Measurements from ENCODE around the gene CAMSAP3.
"Not testable (repeated sequence)": the region's sequence is repeated elsewhere in the genome, so short reads cannot be mapped to it uniquely, and the experiment has no call there.

The CAMSAP3 gene

DNA sequence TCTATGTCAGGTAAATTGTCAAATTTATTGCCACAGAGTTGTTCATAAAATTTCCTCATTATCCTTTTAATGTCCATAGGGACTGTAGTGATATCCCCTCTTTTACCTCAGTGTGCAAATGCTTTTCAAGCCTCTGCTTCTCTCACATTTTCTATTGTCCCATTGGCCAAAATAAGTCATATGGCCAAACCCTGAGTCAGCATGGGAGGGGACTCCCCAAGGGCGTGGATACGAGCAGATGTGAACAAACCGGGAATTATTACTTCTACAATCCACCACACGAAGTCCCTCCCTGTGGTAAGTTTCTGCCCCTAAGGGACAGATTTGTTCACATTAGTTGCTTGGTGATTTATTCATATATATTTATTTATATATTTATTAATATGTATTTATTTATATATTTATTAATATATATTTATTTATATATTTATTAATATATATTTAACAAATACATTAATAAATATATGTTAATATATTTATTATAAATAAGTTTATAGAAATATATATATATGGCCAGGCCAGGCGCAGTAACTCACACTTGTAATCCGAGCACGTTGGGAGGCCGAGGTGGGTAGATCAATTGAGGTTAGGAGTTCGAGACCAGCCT lies 20.1 kb upstream of the CAMSAP3 start:
- DNase-seq: no peak

DNA sequence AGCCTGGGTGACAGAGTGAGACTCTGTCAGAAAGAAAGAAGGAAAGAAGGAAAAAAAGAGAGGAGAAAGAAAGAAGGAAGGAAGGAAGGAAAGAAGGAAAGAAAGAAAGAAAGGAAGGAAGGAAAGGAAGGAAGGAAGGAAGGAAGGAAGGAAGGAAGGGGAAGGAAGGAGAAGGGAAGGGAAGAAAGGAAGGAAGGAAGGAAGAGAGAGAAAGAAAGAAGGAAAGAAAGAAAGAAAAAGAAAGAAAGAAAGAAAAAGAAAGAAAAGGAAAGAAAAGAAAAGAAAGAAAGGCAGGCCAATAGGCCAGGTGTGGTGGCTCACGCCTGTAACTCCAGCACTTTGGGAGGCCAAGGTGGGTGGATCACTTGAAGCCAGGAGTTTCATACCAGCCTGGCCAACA lies 18.2 kb upstream of the CAMSAP3 start:
- not testable (repeated sequence) for DNase-seq

DNA sequence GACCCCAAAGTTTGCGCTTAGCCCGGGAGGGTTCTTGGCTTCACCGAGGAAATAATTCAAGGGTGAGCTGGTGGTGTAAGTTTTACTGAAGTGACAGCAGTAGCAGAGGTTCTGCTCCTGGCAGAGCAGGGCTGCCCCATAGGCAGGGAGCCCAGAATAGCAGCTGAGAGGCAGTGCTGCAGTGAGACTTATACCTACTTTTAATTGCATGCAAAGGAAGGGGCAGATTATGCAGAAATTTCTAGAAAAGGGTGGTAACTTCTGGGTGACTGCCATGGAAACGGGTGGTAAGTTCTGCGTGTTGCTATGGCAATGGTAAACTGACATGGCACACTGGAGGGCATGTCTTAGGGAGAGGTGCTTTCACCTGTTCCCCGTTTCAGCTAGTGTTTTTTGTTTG lies 17.5 kb upstream of the CAMSAP3 start:
- no peak for DNase-seq

DNA sequence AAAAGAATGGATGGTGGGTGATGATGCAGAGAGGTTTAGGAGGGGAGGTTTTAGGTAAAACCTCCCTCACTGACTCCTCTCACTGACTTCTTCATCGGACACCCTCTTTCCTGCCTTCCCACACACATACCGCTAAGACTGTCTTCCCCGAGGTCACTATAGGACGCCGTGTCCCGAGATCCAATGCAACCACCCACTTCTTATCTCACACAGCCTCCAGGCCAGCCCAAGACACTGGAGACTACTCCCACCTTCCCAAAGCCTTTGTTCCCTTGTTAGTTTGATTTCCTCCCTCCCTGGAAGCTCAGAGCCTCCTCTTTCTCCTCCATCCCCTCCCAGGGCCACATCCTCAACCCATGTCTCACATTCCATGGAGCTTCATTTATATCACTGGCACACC lies 16.5 kb upstream of the CAMSAP3 start:
- DNase-seq: no peak

DNA sequence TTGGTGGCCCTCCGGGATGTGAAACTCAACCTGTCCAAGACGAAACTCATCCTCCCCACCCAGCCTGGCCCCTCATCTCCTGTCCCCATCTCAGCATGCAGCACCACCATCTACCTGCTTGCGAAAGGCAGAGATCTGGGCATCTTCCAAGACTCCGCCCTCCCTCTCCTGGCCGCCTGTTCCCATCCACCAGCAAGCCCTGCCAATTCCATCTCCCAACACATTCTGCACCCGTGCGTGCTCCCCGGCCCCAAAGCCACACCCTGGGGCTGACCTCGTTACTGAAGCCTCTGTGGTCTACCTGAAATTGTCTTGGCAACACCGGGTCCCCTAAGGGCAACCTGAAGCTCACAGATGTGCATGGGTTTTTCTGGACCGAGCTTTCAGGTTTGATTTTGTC lies 13.2 kb upstream of the CAMSAP3 start:
- no peak for DNase-seq

DNA sequence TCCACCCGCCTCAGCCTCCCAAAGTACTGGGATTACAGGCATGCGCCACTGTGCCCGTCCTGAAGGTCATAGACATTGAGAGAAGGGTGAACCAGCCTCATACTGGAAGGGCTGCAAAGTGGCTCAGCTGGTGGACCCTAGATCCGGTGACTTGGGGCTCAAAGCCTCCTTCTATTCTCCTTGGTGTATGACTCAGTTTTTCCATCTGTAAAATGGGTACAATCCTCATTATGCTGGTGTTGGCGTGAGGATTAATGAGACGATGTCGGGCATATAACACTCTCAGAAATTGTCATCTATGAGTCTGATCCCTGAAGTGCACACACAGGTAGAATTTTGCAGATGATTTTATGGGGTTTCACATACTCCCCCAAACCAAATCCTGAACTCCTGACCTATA lies 5.8 kb upstream of the CAMSAP3 start:
- DNase-seq: no peak

DNA sequence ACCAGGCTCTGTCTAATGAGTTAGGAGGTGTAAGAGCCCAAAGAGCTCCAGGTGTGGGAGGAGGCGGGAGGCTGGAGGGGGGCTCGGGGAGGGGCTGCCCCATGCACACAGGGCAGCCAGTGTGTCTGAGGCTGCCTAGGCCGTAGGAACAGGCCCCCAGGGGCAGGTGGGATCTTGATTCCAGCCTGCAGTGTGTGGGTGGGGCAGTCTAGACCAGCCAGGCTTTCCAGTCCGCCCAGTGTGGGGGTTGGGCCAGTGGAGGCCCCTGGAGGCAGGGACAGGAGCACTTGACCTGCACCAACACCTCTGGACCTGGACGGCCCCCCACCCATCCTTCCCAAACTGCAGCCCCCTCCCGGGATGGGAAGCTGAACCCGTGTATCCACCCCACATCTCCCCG lies 5.4 kb upstream of the CAMSAP3 start:
- DNase-seq: no peak

DNA sequence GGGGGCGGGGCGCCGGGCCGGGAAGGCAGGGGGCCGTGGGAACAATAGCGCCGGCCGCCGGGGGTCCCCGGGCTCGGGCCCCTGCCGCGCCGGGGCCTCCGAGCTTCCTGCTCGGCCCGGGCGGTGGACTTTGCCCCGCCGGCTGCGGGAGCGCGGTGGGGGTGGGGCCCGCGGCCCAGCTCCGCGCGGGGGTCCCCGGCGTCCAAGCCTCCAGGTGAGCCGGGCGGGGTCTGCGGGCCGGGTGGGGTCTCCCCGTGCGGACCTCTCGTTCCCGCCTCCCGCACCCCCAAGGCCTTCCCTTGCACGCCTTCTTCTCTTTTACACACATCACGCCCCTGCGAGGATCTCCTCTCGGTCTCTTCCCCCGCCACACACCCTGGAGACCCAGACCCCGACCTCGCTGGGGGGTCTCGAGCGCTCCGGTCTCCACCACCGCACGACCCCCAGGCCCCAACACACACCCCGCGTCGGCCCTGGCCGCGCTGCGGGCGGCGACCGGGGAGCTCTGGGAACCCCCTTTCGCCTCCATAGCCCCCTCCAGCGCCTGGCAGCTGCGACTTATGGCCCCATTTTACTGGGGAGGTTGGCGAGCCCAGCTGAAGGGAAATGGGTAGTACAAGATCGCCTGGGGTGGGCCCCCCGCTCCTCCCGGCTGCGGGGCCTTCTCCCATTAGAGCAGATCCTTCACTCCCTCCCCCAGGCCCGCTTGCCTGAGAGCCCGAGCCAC lies 711 bp downstream of the CAMSAP3 start:
- DNase-seq: no peak

DNA sequence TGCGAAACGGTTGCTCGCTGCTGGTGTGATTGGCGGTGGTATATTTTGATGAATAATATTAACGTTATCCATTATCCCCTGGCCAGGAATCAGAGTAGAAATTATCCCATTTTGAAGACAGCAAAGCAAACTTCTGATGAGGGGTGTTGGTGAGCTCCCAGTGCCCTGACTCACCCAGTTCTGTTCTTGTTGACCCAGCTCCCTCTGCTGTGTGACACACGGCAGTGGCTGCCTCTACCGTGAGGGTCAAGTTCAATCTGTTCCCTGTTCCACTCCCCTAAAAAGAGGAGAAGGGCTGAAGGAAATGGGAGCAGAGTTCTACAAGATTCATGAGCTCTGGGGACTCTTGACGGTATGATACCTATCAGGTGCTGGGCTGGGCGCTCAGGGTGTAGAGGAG lies 2.0 kb downstream of the CAMSAP3 start:
- no peak for DNase-seq

DNA sequence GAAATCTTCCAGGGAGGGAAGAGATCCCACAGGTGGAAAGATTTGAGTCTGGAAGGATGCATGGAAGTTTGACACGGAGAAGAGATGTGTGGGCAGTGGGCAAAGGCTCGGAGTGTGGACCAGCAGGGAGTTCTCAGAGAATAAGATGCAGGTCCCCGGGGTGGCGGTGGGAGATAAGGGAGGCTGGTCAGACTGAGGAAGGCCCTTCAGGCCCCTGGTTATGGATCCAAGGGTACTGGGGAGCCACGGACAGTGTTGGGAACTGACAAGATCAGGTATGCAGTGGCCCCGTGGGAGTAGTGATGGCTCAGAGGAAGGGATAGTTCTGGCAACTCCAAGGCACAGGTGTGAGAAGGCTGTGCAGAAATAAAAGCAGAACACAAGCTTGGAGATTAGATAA lies 2.5 kb downstream of the CAMSAP3 start:
- no peak for DNase-seq

DNA sequence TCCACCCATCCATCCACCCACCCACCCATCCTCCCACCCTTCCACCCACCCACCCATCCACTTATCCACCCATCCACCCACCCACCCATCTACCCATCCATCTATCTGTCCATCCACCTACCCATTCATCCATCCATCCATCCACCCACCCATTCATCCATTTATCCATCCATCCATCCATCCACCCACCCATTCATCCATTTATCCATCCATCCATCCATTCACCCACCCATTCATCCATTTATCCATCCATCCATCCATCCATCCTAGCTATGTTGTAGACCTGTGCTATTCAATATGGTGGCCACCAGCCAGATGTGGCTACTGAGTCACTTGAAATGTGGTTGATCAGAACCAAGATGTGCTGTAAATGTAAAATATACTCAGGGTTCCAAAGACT lies 5.1 kb downstream of the CAMSAP3 start:
- no peak for DNase-seq

DNA sequence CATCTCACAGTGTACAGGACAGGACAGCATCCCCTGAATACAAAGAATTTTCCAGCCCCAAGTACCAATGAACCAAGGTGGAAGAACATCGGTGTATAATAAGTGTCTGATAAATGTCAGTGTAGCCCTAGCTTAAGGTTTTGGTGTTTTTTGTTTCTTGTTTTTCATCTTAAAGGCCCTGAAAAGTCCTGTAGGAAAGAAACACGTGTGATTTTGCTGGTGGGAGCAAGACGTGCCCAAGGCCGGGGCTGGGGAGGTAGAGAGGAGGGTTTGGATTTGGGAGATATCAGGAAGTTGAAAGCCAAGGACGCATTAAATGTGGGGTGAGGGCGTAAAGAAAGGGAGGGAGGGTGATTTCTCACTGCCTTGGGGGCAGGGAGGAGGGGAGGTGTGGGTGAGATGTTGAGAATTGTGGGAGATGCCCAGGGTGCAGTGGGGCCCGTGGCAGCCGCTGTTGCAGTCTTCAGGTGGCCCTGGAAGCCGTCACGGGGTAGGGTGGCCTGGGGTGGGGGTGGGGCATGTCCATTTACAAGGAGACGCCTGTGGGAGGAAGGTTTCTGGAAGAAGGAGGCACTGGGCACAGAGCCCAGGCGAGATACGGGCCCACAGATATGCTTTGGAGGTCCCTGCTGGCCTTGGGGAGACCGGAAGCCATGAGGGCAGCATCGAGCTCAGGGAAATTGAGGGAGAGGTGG lies 6.7 kb downstream of the CAMSAP3 start:
- no peak for DNase-seq

DNA sequence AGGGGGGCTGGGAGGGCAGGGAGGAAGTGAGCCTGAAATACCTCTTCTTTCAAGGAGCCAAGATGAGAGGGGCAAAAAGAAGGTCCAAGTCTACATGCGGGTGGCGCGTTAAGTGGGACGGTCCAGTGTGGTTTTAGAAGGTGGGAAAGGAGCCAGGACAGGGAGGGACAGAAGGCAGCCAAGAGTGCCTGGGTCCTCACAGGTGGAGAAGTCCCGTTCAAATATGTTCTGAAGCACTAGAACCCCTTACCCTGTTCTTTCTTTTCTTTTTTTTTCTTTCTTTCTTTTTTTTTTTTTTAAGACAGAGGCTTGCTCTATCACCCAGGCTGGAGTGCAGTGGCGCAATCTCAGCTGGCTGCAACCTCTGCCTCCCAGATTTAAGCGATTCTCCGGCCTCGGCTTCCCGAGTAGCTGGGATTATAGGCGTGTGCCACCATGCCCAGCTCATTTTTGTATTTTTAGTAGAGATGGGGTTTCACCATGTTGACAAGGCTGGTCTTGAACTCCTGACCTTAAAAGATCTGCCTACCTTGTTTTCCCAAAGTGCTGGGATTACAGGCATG lies 7.4 kb downstream of the CAMSAP3 start:
- no peak for DNase-seq

DNA sequence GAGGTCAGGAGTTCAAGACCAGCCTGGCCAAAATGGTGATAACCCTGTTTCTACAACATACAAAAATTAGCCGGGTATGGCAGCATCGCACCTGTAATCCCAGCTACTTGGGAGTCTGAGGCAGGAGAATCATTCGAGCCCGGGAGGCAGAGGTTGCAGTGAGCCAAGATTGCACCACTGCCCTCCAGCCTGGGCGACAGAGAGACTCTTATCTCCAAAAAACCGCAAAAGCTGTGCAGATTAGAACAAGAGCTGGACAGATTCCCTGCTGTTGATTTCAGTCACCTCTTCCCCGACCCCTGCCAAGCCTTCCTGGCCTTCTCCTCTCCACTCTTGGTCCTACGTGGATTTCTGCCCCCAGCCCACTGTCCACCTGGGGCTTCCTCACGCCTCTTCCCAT lies 8.3 kb downstream of the CAMSAP3 start:
- DNase-seq: no peak

DNA sequence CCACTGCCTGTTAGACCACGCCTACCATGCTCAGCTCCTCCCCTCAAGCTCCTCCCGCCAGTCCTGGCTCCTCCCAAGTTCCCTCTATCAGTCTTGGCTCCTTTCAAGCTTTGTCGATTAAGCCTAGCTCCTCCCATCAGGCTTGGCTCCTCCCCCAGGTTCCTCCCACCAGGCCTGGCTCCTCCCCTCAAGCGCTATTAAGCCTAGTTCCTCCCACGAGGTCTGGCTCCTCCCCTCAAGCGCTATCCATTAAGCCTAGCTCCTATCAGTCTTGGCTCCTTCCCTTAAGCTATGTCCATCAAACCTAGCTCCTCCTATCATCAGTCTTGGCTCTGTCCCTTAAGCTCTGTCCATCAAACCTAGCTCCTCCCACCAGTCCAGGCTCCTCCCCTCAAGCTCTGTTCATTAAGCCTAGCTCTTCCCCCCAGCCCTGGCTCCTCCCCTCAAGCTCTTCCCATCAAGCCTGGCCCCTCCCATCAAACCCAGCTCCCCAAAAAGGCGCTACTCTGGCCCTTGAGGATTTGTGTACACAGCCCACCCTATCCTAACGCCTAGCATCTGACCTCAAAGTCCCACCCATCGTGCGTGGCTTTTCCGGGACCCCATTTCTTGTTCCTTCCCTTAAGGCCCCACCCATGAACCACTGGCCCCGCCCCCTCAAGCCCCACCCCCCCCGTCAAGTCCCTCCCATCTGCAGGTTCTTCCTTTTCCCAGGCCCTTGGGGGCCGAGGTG lies 10.0 kb downstream of the CAMSAP3 start:
- no peak for DNase-seq

DNA sequence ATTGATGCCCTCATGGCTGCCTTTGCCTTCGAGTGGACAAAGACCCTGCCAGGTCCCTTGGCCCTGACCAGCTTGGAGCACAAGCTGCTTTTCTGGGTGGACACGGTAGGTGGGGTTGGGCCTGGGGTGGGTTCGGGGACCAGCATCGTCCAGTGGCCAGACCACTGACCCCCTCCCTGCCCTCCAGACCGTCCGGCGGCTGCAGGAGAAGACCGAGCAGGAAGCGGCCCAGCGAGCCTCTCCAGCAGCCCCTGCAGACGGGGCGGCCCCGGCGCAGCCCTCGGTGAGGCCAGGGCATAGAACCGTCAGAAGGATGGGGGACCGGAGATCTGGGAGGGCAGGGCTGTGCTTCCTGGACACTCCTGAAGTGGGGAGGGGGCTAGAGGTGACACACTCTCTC lies 10.6 kb downstream of the CAMSAP3 start:
- DNase-seq: no peak

DNA sequence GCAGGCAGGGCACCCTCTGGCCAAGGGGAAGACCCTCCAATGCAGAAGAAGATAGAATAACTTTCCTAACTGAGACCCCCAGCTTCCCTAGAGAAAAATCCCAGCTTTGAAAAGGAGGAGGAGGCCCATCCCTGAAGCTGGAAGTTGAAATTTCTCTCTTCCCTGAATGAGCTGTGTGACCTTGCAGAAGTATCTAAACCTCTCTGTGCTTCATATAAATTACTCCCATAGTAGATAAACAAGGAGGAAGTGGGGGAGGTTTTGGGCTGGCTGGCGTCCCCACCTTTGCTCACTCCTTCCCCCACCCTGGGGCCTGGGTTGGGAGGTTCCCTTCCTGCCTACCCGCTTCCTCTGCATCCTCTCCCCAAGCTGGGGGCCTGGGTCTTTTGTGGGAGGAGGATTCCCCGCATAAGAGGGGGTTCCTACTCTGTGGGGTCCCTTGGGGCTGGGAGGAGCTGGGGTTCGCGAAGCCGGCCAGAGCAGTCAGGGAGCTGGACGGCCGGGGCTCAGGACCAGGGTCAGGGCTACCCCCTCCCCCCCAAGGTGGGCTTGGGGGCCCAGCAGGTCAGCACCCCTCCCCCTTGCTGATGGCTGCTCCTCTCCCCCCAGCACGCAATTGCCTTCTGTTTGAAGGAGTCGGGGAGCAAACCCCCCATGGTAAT lies 11.7 kb downstream of the CAMSAP3 start:
- DNase-seq: no peak

DNA sequence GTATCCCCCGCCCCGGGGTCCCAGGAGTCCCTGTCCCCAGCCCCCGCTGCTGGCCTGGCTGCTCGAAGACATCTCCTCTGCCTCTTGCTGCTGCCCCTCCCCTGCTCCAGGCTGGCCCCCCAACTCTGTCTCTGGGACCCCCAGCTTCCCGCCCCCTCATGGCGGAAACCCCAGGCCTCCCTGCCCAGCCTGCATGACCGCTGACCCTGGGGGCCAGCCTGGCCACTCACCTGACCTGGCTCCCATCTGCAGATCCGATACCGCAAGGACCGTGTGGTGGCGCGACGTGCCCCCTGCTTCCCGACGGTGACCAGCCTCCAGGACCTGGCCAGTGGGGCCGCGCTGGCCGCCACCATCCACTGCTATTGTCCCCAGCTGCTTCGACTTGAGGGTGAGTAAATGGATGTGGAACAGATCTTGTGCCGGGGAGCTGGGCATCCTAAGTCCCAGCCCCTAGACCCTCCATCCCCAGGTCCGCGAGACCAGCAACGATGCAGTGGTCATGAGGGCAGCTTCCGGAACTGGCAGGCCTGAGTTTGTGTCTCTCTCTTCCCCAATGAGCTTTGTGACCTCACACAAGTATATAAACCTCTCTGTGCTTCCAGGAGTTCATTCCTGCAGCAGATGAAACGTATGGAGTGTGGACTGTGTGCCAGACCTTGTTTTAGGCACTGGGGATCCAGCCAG lies 12.4 kb downstream of the CAMSAP3 start:
- no peak for DNase-seq

DNA sequence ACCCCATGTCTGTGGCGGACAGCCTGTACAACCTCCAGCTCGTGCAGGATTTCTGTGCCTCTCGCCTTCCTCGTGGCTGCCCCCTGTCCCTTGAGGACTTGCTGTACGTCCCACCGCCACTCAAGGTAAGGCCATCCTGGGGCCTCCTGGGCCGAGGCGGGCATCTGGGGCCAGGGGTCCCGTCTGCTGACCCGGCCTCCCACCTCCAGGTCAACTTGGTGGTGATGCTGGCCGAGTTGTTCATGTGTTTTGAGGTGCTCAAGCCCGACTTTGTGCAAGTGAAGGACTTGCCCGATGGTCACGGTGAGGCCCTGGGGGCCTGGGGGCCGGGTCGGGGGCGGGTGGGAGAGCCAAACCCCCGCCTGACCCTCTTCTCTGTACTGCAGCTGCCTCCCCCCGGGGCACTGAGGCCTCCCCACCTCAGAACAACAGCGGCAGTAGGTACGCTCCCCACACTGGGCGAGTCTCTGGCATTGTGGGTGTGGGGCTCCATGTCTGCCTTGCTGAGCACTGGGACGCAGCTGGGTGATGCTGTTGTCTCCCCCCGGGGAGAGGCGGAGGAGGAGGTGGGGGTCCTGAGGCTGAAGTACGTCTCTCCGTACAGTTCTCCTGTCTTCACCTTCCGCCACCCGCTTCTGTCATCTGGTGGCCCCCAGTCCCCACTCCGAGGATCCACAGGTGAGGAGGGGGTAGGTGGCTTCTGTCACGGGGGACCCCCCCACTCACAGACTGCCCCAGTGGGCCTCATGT lies 15.0 kb downstream of the CAMSAP3 start:
- DNase-seq: no peak

DNA sequence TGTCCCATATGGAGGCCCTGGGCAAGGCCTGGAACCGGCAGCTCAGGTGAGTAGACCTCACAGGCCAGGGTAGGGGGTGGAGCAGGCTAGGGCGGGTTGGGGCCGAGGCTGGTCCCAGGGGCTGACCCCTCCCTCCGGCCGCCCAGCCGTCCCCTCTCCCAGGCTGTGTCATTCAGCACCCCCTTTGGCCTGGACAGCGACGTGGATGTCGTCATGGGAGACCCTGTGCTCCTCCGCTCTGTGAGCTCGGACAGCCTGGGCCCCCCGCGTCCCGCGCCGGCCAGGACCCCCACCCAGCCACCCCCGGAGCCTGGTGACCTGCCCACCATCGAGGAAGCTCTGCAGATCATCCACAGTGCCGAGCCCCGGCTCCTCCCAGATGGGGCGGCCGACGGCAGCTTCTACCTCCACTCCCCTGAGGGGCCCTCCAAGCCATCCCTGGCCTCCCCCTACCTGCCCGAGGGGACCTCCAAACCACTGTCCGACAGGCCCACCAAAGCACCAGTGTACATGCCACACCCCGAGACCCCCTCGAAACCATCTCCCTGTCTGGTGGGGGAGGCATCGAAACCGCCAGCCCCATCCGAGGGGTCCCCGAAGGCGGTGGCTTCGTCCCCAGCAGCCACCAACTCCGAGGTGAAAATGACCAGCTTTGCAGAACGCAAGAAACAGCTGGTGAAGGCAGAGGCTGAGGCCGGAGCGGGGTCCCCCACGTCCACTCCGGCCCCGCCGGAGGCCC lies 16.0 kb downstream of the CAMSAP3 start:
- no peak for DNase-seq
